GM18517 (cell line): ENCODE results near the gene PLXNA4.

Source experiments
- ATAC-seq: cut with Tn5 transposase; IDR thresholded peaks from one replicate; pipeline ENCODE4 v1.9.1; 2021; ENCODE audit warnings: mild to moderate bottlenecking, moderate library complexity; ENCODE audit not compliant: unreplicated experiment

PLXNA4 gene

GRCh38 chr7:132336797-132337196, 239.5 kb downstream of the PLXNA4 start:
- ATAC-seq: no peak

GRCh38 chr7:132333301-132333700, 243.0 kb downstream of the PLXNA4 start:
- no peak for ATAC-seq

- no peak for ATAC-seq
Observed at GRCh38 chr7:132328760-132329159, 247.5 kb downstream of the PLXNA4 start.

DNA sequence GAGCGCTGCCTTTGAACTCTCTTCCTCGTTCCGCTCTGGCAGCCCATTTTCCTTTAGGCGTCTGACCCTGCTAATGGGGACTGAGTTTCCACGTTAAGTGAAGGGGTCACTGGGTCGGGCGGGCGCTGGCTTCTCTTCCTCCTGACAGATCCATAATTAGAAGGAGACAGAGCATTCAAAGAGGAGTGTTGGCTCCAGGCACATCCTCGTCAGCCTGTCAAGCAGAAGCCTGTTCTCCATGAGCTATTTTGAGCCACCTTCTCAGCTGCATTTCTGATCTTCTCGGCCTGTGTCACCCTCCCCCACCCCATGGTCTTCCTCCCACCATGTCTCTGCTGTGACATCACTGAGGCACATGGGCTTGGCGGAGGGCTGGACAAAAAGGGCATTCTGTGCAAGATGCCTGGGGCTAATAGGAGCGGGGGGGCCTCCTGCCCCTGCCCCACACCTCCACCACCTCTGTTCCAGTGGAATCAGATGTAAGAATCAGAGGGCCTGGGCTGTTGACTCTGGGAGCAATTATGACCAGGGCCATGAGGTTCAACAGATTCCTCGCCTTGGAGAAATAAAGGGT, 248.1 kb downstream of the PLXNA4 start:
- no peak for ATAC-seq

DNA sequence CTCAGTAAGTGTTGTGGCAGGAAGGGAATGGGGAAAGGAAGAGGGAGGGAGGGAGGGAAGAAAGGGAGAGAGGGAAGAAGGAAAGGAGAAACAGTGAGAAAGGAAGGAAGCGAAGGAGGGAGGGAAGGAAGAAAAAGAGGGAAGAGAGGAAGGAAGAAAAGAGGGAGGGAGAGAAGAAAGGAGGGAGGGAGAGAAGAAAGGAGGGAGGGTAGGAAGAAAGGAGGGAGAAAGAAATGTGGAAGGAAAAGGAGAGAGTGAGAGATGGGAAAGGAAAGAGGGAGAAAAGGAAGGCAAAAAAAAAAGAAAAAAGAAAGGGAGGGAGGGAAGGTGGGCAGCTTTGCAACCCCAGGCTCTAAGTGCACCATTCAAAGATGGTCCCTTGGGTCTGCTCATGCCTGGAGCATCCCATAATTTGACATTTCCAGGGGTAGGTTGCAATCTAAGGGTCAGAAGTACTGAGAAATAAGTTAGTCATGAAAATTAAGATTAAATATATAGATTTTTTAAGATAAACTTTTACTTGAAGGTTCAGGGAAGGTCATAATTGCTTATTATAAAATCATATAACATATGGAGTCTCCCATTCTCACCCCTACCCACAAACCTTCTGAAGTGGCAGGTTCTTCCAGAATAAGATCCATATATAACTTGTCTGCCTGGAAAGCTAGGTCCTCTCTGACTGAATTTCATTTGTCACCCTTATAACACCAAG, 249.2 kb downstream of the PLXNA4 start:
- no peak for ATAC-seq

GRCh38 chr7:132322970-132323369, 253.3 kb downstream of the PLXNA4 start:
- ATAC-seq: no peak

GRCh38 chr7:132321387-132321786, 254.9 kb downstream of the PLXNA4 start:
- ATAC-seq: no peak

DNA sequence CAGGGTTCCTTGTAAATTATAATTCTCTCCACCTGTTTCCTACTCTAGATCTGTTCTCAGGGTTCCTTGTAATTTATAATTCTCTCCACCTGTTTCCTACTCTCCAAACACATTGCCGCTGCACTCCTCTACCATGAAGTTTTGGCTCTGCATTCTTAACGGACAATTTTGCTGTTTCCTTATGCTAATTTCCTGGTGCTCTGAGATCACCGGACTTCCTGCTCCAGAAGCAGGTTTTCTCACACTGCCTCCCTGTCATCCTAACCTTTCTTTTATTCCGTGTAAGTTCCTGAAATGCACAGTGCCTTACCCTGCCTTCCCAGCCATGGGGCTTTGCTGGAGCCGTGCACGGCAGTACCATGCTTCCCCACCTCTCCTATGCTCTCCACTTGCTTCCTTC, 256.8 kb downstream of the PLXNA4 start:
- ATAC-seq: no peak

- peak; percentile 81 for ATAC-seq
Observed at GRCh38 chr7:132318352-132319318, 257.6 kb downstream of the PLXNA4 start.

GRCh38 chr7:132317701-132318351, 258.4 kb downstream of the PLXNA4 start:
- ATAC-seq: no peak

DNA sequence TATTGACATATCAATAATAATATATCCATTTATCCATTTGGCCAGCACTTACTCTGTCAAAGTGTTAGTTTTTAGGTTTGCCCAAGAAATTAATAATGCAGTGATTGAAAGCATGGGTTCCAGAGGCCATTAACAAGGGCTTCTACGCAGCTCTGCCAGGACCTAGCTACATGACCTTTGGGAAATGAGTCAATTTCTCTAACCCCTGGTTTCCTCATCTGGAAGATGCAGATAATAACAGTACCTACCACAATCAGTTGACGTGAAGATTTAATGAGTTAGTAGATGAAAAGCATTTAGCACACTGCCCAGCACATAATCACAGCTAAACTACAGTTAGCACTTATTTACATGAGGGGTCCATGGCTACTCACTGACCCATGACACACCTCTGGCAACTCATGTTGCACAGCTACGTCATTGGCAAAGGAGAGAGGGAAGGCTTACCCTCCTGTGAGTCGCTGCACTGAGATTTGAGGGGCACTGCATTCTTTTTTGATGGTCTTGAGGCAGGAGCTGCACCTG, 263.7 kb downstream of the PLXNA4 start:
- ATAC-seq: no peak

DNA sequence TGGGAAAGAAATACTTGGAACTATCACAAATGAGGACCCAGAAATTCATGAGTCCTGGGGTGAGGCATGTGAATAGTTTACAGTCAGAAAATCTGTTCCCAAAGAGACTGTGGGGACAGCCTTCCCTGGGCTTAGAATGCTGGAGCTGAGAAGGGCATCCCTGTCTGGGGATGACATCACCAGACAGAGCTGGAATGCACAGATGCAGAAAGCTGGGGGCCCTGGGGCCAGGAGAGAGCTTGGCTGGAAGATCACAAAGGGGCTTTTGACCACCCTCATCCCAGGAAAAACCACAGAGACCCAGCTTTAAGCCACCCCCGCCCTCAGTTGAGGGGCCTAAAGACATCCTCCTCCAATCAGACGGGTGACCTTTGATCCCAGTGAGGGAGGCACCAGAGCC, 264.5 kb downstream of the PLXNA4 start:
- no peak for ATAC-seq

- ATAC-seq: no peak
Observed at GRCh38 chr7:132309102-132309805, 267.0 kb downstream of the PLXNA4 start.

- no peak for ATAC-seq
Observed at GRCh38 chr7:132307465-132307864, 268.8 kb downstream of the PLXNA4 start.

DNA sequence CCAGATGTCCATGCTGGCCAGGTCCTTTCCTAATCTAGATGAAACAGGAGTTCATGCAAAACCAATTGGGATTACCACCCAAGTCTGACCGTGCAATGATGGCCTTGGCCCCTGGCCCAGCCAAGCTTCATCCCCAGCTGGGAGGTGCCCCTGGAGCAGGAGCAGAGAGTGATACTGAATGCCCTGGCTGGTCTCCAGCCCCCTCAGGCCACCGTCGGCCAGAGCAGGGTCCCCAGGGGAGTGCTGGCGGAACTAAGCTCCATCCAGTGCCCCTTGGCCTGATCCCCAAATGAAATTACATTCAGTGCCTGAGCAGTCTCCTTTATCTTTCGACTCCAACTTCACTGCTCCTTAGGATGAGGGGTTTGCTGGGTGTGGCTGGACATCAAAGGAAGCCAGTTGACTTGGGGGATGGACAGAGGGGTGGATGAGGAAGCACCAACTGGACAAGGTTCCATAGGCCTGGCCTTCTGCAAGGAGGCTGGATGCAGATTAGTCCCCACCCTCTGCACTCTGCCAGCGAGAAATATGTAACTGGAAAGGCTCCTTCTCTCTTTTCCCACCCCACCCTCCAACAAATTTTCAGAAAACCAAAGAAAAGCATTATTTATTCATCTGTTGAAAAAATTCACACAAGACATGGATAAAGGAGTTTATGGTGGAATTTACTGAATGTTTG, 275.5 kb downstream of the PLXNA4 start:
- ATAC-seq: no peak

- ATAC-seq: no peak
Observed at GRCh38 chr7:132298790-132299189, 277.5 kb downstream of the PLXNA4 start.

DNA sequence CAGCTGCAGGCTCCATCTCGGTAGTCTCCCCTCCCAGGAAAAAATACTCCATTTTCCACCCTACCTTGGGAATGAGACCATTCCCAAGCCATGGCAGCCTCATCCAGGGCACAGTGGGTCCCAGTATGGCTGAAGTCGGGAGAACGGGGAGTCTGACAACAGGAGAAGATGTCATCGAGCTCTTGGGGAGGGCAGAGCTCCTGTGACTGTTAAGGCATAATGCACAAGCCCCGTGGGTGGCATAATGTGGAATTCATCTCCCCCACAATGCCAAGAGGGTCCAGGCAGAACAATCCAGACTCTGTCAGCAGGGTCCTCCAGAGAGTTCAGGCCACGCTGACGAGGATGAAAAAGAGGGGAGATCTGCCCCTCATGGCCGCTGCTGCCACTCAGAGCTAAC, 279.4 kb downstream of the PLXNA4 start:
- ATAC-seq: no peak

GRCh38 chr7:132295175-132295574, 281.1 kb downstream of the PLXNA4 start:
- no peak for ATAC-seq

- no peak for ATAC-seq
Observed at GRCh38 chr7:132292803-132293202, 283.5 kb downstream of the PLXNA4 start.

DNA sequence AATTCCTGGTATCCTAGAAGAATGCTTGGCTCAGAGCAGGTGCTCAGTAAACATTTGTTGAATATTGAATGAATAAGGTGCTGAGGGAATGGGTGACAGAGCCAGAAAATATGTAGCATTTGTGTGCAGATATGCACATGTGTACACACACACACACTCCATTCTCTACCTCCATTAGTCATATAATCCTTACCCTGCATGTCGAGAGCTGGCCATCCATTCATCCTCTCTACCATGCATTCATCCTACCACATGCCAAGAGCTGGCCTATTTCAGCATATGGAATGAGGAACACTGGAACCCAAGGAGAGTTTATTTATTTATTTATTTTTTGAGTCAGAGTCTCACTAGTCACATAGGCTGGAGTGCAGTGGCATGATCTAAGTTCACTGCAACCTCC, 284.8 kb downstream of the PLXNA4 start:
- ATAC-seq: no peak
